ENCODE results near the gene SPATA6L. TPM values are rescaled to one million over a fixed set of nuclear protein-coding genes. Genes with fewer than 3 reads are reported as not detected.

Gene SPATA6L
- total and polyA plus RNA-seq, 9 donors = 0.17 to 0.87 (median 0.49) TPM

Other genes starting within 250 kb of the SPATA6L start
- 0.66 TPM for gene SLC1A1, start 176.0 kb downstream of the SPATA6L start, total RNA-seq
- gene SLC1A1, start 176.0 kb downstream of the SPATA6L start, polyA plus RNA-seq (ENCODE audit: insufficient read depth in 1 of 8, insufficient read length in 8 of 8, low replicate concordance in 1 of 8) = 1 to 10 TPM in 1 of 8 donors, under 1 TPM in 7; 0.47 to 2.1 (median 0.71) TPM
- gene PLPP6, start 4.2 kb downstream of the SPATA6L start, total RNA-seq = 3.1 TPM
- 1 to 10 TPM; 3.3 to 4.6 (median 4.2) TPM for gene PLPP6, start 4.2 kb downstream of the SPATA6L start, polyA plus RNA-seq (ENCODE audit: insufficient read depth in 1 of 8, insufficient read length in 8 of 8, low replicate concordance in 1 of 8)
- gene CDC37L1, start 13.1 kb upstream of the SPATA6L start, total RNA-seq = 23.1 TPM
- gene CDC37L1, start 13.1 kb upstream of the SPATA6L start, polyA plus RNA-seq (ENCODE audit: insufficient read depth in 1 of 8, insufficient read length in 8 of 8, low replicate concordance in 1 of 8) = 10 to 100 TPM; 18.3 to 26.7 (median 21.6) TPM
- 29.8 TPM for gene AK3, start 74.7 kb upstream of the SPATA6L start, total RNA-seq
- 10 to 100 TPM; 36.2 to 47.5 (median 39.0) TPM for gene AK3, start 74.7 kb upstream of the SPATA6L start, polyA plus RNA-seq (ENCODE audit: insufficient read depth in 1 of 8, insufficient read length in 8 of 8, low replicate concordance in 1 of 8)
- gene RCL1, start 126.5 kb upstream of the SPATA6L start, total RNA-seq = 17.9 TPM
- gene RCL1, start 126.5 kb upstream of the SPATA6L start, polyA plus RNA-seq (ENCODE audit: insufficient read depth in 1 of 8, insufficient read length in 8 of 8, low replicate concordance in 1 of 8) = 10 to 100 TPM; 11.1 to 16.9 (median 13.4) TPM

Measured in muscle of leg (tissue), 9 donors.